Uterus (tissue), 4 donors: ENCODE results near the gene APCDD1. TPM values are rescaled to one million over a fixed set of nuclear protein-coding genes. Genes with fewer than 3 reads are reported as not detected.
"Not testable (repeated sequence)": the region's sequence is repeated elsewhere in the genome, so short reads cannot be mapped to it uniquely, and the experiment has no call there.

Source experiments
- DNase-seq, 2 donors: peaks; one replicate each; pipeline ENCODE4 v3.0.0-alpha.2; 2019 to 2020
- H3K27ac ChIP-seq, 2 donors: fragments of 200-600 bp; sonication (generic); 1 replicate in 1 of 2; 2 replicates in 1 of 2; pipeline ENCODE4 v1.5.1; 2016 to 2018
- H3K27me3 ChIP-seq, 2 donors: fragments of 200-600 bp; sonication (generic); one replicate each; pipeline ENCODE4 v1.5.1; 2018 to 2019; ENCODE audit warnings: control low read depth in 1 of 2
- H3K36me3 ChIP-seq, 2 donors: fragments of 200-600 bp; sonication (generic); one replicate each; pipeline ENCODE4 v1.5.1; 2019; ENCODE audit warnings: control low read depth in 1 of 2
- H3K4me1 ChIP-seq, 2 donors: fragments of 200-600 bp; sonication (generic); one replicate each; pipeline ENCODE4 v1.5.1; 2018 to 2019; ENCODE audit warnings: control low read depth in 1 of 2
- H3K4me3 ChIP-seq, 2 donors: fragments of 200-600 bp; sonication (generic); 1 replicate in 1 of 2; 2 replicates in 1 of 2; pipeline ENCODE4 v1.5.1; 2018 to 2019; ENCODE audit warnings: mild to moderate bottlenecking in 1 of 2
- H3K9me3 ChIP-seq, 2 donors: fragments of 200-600 bp; sonication (generic); one replicate each; pipeline ENCODE4 v1.5.1; 2019; ENCODE audit warnings: control low read depth in 1 of 2
- POLR2A ChIP-seq, 2 donors: fragments of 450-650 bp; IDR thresholded peaks; one replicate each; pipeline ENCODE4 v1.6.1; 2016; ENCODE audit warnings: antibody characterized with exemption in 2 of 2, mild to moderate bottlenecking in 1 of 2, moderate library complexity in 1 of 2
- intact Hi-C: fragments of 100-400 bp; cut with DNase I; formaldehyde crosslinking; loops from one replicate; pipeline ENCODE4 v1.15.1; 2023; ENCODE audit warnings: low total_unique reads
- total RNA-seq, 4 donors: library from RNA; depleted of rRNA in 3 of 4; stranded (reverse); fragments of >200 nt in 3 of 4; gene quantifications; one replicate each; pipeline versions ENCODE4 v1.1.0 to v1.2.4, GENCODE V29; 2014 to 2023
- TF ChIP-seq, protein P1 (sequence below), 4 experiments: fragments of 200-600 bp in 2 of 4; fragments of 450-650 bp in 2 of 4; sonication (generic) in 2 of 4; IDR thresholded peaks; one replicate each; pipeline ENCODE4 v1.5.1; 2016 to 2019; ENCODE audit warnings: antibody characterized with exemption in 4 of 4, mild to moderate bottlenecking in 2 of 4, moderate library complexity in 1 of 4
- donor health status: DM: yes; HTN: yes; CAD: no.

Gene APCDD1
- total RNA-seq, 4 donors from 2014 or later, result 8.2 to 288 (median 113) TPM

DNA sequence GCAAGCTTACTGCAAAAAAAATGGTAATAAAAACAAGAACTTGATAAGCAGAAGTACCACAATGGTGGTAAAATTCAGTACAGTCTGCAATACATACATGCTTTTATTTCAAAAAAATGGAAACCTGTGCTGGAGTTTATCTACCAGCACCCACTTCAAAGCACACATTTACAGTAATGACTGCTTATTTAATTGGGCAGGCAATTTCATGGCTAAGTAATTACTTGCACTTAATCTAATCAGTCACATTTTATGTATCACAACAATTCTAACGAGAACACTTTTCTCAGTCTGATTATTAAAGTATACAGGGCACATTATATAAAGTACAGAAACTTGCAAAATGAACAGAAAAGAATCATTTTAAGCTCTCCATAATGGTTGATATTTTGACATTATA is 5.2 kb downstream of the APCDD1 start:
- no peak overlapping the region for H3K27ac ChIP-seq
- H3K27me3 ChIP-seq, result no peaks in the 10 kb centered on the region
- intact Hi-C loops, result no loop called here
- H3K4me1 ChIP-seq, result peaks cover 0 to 7% of the 10 kb centered on the region in 2 donors
- DNase-seq, result no peak
- H3K4me3 ChIP-seq, result no peak overlapping the region
- TF ChIP-seq POLR2A (IDR thresholded peaks at IDR 0.05), result no peak
- TF ChIP-seq, protein P1, sequence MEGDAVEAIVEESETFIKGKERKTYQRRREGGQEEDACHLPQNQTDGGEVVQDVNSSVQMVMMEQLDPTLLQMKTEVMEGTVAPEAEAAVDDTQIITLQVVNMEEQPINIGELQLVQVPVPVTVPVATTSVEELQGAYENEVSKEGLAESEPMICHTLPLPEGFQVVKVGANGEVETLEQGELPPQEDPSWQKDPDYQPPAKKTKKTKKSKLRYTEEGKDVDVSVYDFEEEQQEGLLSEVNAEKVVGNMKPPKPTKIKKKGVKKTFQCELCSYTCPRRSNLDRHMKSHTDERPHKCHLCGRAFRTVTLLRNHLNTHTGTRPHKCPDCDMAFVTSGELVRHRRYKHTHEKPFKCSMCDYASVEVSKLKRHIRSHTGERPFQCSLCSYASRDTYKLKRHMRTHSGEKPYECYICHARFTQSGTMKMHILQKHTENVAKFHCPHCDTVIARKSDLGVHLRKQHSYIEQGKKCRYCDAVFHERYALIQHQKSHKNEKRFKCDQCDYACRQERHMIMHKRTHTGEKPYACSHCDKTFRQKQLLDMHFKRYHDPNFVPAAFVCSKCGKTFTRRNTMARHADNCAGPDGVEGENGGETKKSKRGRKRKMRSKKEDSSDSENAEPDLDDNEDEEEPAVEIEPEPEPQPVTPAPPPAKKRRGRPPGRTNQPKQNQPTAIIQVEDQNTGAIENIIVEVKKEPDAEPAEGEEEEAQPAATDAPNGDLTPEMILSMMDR (IDR thresholded peaks at IDR 0.05), result no peak
- no peaks in the 10 kb centered on the region for H3K9me3 ChIP-seq
- no peaks in the 10 kb centered on the region for H3K36me3 ChIP-seq

DNA sequence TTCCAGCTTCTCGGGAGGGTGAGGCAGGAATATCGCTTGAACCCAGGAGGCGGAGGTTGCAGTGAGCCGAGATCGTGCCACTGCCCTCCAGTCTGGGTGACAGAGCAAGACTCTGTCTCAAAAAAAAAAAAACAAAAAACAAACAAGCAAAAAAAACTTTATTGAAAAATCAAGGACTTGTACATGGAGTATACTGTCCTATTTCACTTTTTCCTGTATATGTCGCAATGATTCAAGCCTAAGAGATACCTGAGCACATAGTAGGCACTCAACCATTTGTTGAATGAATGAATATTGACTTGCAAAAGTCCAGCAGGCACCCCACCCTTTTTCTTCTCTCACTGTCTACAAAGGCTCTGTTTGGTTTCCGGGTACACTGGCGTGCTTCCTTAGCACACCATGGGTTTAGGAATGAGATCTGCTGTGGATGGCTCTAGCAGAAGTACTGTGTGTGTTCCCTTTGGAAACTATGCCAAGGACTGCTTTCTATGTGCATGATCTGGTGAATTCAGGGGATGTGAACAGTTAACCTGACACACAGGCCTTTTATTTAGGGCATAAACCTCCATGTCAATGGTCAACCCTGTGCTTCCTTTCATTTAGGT is 6.1 kb downstream of the APCDD1 start:
- no peaks in the 10 kb centered on the region for H3K9me3 ChIP-seq
- TF ChIP-seq POLR2A (IDR thresholded peaks at IDR 0.05), result no peak
- H3K27ac ChIP-seq, result no peak overlapping the region
- DNase-seq, result no peak
- H3K27me3 ChIP-seq, result no peaks in the 10 kb centered on the region
- intact Hi-C loops, result no loop called here
- no peak overlapping the region for H3K4me3 ChIP-seq
- no peaks in the 10 kb centered on the region for H3K36me3 ChIP-seq
- peaks cover 0 to 7% of the 10 kb centered on the region in 2 donors for H3K4me1 ChIP-seq

DNA sequence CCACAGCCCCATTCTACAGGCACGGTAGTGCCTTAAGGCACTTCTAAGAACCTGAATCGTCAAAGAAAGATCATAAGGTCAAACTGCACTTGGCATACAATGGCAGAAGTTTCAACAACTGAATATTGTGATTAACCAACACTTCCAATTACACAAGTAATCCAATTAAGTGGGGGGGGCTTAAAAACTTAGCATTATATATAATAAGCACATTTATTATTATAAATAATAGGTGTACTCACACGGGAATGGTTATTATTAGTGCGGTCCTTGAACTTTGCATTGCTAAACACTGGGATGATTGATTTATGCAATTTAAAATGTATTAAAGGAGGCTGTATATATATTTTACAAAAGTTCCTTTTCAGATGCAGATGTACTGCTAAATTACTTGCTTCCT is 7.6 kb downstream of the APCDD1 start:
- H3K4me3 ChIP-seq, result no peak overlapping the region
- TF ChIP-seq, protein P1 (IDR thresholded peaks at IDR 0.05), result no peak
- TF ChIP-seq POLR2A (IDR thresholded peaks at IDR 0.05), result no peak
- no peaks in the 10 kb centered on the region for H3K4me1 ChIP-seq
- H3K9me3 ChIP-seq, result no peaks in the 10 kb centered on the region
- no peak overlapping the region for H3K27ac ChIP-seq
- DNase-seq, result no peak
- H3K27me3 ChIP-seq, result no peaks in the 10 kb centered on the region
- intact Hi-C loops, result no loop called here
- no peaks in the 10 kb centered on the region for H3K36me3 ChIP-seq

DNA sequence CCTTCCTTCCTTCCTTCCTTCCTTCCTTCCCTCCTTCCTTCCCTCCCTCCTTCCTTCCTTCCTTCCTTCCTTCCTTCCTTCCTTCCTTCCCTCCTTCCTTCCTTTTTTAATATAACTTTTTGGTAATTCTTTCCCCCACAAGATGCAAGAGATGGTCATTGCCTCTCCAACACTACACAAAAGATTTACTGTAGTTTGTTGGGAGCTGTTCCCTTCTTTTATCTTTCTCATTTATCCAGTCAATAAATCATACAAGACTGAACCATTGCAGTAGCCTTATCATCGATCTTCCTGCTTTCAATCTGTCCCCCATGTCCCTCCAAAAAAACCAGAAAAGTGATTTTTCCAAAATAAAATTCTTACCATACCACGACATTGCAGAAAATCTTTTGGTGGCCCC is 8.2 kb downstream of the APCDD1 start:
- Histone ChIP-seq H3K9me3 (no peaks in the 10 kb centered on the region), H3K4me1 (no peaks in the 10 kb centered on the region), H3K27ac (no peak overlapping the region), H3K27me3 (no peaks in the 10 kb centered on the region), H3K4me3 (no peak overlapping the region), H3K36me3 (no peaks in the 10 kb centered on the region)
- TF ChIP-seq, protein P1 (IDR thresholded peaks at IDR 0.05), result no peak
- no peak for TF ChIP-seq POLR2A (IDR thresholded peaks at IDR 0.05)
- intact Hi-C loops, result no loop called here
- DNase-seq, result no peak

DNA sequence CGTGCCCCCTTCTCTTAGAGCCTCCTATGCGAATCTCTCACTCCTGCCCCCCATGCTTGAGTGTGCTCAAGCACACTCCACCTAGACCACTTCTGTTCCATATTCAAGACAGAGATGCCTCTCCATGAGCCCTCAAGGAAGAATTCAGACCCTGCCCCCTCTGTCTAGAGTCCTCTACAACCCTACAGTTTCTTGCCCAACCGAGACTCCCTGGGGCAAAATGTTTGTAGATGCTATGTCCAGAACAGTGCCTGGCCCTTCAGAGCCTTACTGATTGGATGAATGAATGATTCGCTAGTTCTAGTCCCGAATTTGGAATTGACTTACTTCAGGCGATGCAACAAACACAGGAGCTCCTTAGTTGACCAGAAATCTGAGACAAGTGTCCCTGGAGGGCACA is 8.7 kb downstream of the APCDD1 start:
- TF ChIP-seq, protein P1 (IDR thresholded peaks at IDR 0.05), result no peak
- TF ChIP-seq POLR2A (IDR thresholded peaks at IDR 0.05), result no peak

DNA sequence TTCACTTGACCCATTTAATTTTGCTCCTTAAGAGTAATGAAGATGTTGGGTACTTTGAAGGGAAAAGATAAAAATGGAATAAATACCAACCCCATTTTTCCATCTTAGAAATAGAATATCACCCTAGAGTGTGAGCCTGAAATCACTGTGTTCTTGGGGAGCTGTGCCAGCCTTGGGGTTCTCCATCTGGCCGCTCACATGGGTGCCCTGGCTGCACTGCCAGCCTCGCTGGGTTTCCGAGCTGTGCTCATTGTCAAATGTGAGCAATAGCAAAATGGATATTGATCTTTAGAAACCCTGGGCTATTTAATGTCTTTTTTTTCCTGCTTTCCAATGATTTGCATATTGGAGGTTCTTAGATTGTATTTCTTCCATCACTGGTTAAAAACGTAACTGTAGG is 9.3 kb downstream of the APCDD1 start:
- Histone ChIP-seq H3K4me3 (no peak overlapping the region), H3K36me3 (no peaks in the 10 kb centered on the region), H3K27me3 (no peaks in the 10 kb centered on the region), H3K4me1 (no peaks in the 10 kb centered on the region), H3K27ac (no peak overlapping the region), H3K9me3 (no peaks in the 10 kb centered on the region)
- intact Hi-C loops, result no loop called here
- no peak for DNase-seq
- no peak for TF ChIP-seq POLR2A (IDR thresholded peaks at IDR 0.05)
- TF ChIP-seq, protein P1 (IDR thresholded peaks at IDR 0.05), result no peak

More for the DNA sequence above, 8.7 kb downstream of the APCDD1 start:
- Histone ChIP-seq H3K36me3 (no peaks in the 10 kb centered on the region), H3K4me1 (no peaks in the 10 kb centered on the region), H3K9me3 (no peaks in the 10 kb centered on the region), H3K27me3 (no peaks in the 10 kb centered on the region), H3K4me3 (no peak overlapping the region), H3K27ac (no peak overlapping the region)
- intact Hi-C loops, result no loop called here
- no peak for DNase-seq

DNA sequence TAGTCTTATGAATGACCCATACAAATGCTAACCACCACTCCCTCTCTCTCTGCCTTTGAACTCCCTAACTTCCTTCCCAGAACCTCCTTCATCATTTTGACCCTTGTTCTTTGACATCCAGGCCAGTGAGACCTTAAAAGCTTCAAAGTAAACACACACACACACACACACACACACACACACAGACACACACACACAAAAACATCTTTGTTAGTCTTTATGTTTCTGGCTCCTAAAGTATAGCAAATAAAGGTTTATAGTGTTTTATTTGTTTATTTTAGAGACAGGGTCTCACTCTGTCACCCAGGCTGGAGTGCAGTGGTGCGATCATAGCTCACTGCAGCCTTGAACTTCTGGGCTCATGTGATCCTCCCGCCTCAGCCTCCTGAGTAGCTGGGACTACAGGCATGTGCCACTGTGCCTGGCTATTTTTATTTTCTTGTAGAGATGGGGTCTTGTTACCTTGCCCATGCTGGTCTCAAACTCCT is 9.8 kb downstream of the APCDD1 start:
- H3K36me3 ChIP-seq, DNase-seq, H3K9me3 ChIP-seq, H3K4me1 ChIP-seq, H3K27me3 ChIP-seq, H3K27ac ChIP-seq, H3K4me3 ChIP-seq, intact Hi-C loops: not testable (repeated sequence)
